ENCODE results near the gene GTPBP3.
"Not testable (repeated sequence)": the region's sequence is repeated elsewhere in the genome, so short reads cannot be mapped to it uniquely, and the experiment has no call there.

GTPBP3 gene

GRCh38 chr19:17336872-17337674 is at the start of gene GTPBP3:
GTPBP3 (plus strand) TSS chr19:17337553; CDS start chr19:17337612, 59 bp downstream.
- DNase-seq (ENCODE audit: low read depth): peak; percentile 94

GRCh38 chr19:17289489-17289888 is 47.9 kb upstream of the GTPBP3 start:
- peak; percentile 68 for DNase-seq (ENCODE audit: low read depth)

DNA sequence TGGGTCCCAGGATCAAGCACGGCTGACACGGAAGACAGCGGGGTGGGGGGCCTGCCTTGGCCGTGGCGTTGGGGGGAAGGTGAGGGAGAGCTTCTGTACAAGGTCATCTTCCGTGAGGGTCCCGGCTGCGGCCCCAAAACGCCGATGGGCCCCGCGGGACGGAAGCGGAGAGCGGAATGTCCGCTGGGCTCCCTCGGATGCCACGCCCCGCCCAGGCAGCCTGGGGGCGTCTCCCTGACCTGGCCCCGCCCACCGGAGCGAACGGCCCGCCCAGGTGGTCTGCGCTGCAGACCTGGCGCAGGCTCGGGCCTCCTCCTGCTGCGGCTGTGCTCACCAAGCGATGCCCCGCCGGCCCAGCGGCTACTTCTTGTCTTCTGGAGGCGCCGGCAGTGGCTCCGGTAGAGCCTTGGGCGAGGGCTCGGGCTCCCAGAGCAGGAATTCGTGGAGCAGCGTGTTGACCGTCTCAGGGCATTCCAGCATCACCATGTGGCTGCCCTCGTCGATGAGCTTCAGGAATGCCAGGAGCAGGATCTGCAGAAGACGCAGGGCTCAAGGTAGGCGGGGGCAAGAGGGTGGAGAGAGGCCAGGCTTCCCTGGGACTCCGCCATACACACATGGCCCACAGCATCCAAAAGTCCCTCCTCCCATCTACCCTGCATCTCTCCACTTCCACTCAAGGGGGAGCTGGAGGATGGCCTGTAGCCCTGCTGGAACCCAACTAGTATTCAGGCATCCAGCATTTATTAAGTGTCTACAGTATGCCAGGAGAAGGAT is 44.9 kb upstream of the GTPBP3 start:
- peak; percentile 83 for DNase-seq (ENCODE audit: low read depth)

- DNase-seq (ENCODE audit: low read depth): no peak
Measured at GRCh38 chr19:17293605-17294004, 43.7 kb upstream of the GTPBP3 start.

- peak; percentile 66 for DNase-seq (ENCODE audit: low read depth)
Measured at GRCh38 chr19:17294051-17294891, 43.1 kb upstream of the GTPBP3 start.

GRCh38 chr19:17295551-17295950 is 41.8 kb upstream of the GTPBP3 start:
- DNase-seq (ENCODE audit: low read depth): not testable (repeated sequence)

DNA sequence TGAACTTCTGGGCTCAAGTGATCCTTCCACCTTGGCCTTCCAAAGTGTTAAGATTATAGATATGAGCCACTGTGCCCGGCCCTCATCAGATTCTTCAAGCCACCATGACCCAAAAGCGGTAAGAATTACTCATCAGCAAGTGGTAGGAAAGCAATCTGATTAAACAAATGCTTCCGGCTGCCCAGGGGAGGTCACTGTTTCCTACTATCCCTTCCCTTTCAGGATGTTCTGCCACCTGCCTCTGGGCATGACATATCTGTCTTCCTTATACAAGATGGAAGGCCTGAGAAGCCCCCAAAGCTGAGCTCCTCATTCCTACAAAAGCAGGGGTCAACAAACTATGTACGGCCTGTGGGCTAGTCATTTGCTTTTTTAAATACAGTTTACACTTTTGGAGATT is 41.1 kb upstream of the GTPBP3 start:
- DNase-seq (ENCODE audit: low read depth): no peak

- DNase-seq (ENCODE audit: low read depth): no peak
Measured at GRCh38 chr19:17296976-17297375, 40.4 kb upstream of the GTPBP3 start.

GRCh38 chr19:17300992-17301619 is 36.2 kb upstream of the GTPBP3 start:
- no peak for DNase-seq (ENCODE audit: low read depth)

DNA sequence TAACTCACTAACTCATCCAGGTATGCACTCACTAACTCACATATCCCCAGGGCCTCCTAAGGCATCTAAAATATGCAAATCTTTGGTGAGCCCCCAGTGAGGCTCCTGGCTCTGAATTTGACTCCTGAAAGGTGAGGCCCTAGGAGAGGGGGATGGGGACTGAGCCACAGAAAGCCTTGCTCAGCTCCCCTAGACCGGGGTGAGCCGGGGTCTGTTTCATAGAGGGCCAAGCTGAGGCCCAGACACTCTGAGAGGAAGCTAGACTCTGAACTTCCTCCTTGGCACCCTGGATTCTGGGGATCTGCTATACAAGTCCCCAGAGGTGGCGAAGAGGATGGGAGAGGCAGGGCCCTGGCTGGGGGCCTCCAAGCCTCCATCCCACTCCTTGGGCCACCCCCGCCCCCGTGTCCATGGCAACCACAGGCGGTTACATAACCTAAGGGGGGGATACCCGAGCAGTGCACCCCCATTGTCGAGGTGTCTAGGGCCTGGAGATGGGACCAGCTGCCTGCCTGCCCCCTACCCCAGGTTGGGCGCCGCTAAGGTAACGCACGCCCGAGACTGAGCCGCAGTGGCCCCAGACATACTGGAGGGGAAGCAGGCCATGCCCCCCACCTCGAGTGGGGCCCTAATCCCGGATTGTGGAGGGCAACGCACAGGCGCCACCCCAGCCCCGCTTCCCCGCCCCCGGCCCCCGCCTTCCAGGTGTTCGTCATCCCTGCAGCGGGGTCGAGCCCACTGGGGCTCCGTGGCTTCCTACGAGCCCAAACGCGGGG is 34.8 kb upstream of the GTPBP3 start:
- no peak for DNase-seq (ENCODE audit: low read depth)

- peak; percentile 92 for DNase-seq (ENCODE audit: low read depth)
Measured at GRCh38 chr19:17303167-17303939, 34.0 kb upstream of the GTPBP3 start, which contains the start of gene ABHD8. ABHD8 (minus strand) TSS chr19:17303425; CDS start chr19:17301616, 1,809 bp downstream.

GRCh38 chr19:17303940-17304267 is 33.4 kb upstream of the GTPBP3 start:
- DNase-seq (ENCODE audit: low read depth): no peak

- DNase-seq (ENCODE audit: low read depth): no peak
Measured at GRCh38 chr19:17304386-17305215, 32.8 kb upstream of the GTPBP3 start.

- no peak for DNase-seq (ENCODE audit: low read depth)
Measured at GRCh38 chr19:17305216-17305516, 32.2 kb upstream of the GTPBP3 start.

GRCh38 chr19:17305517-17306284 is 31.7 kb upstream of the GTPBP3 start, which contains the start of gene MRPL34:
MRPL34 (plus strand) TSS chr19:17305872; CDS start chr19:17305893, 21 bp downstream.
- DNase-seq (ENCODE audit: low read depth): peak; percentile 92

GRCh38 chr19:17306285-17306714 is 31.1 kb upstream of the GTPBP3 start:
- no peak for DNase-seq (ENCODE audit: low read depth)

DNA sequence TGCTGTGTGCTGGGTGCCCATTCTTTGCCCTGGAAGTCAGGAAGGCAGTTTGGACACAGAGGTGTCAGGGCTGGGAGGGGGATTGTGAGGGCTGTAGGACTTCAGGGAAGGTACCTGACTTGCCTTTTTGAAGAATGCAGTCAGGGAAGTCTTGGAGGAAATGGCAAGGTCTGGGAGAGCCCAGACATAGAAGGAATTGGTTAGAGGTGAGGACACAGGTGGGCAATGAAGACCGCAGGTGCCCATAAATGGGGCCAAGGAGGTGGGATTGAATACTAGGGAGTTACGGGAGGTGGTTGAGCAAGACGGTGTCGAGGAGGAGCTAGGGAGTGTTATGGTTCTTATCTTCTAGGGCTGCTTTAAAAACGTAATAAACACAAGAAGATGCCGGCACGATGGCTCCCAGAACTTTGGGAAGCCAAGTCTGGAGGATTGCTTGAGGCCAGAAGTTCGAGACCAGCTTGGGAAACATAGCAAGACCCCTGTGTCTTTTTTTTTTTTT is 29.4 kb upstream of the GTPBP3 start:
- DNase-seq (ENCODE audit: low read depth): no peak

- DNase-seq (ENCODE audit: low read depth): peak; percentile 96
Measured at GRCh38 chr19:17309198-17309964, 28.0 kb upstream of the GTPBP3 start, which contains the start of gene DDA1. DDA1 (plus strand) TSS chr19:17309563; CDS start chr19:17309655, 92 bp downstream.
